GM23338 (cell line): ENCODE data around the gene OPRL1. TPM values are rescaled to one million over a fixed set of nuclear protein-coding genes. Genes with fewer than 3 reads are reported as not detected.

Source experiments
- ATAC-seq: fragments of 200-7000 bp; cut with Tn5 transposase; 3 replicates; pipeline ENCODE4 v1.9.1; 2020
- DNase-seq: peaks from one replicate; pipeline ENCODE4 v3.0.0-alpha.2; 2015; ENCODE audit warnings: low spot score
- H2AFZ ChIP-seq: fragments of 200-600 bp; sonication (generic); 2 replicates; pipeline ENCODE4 v1.8.0; 2016; ENCODE audit warnings: antibody characterized with exemption, mild to moderate bottlenecking, moderate library complexity
- H3F3A ChIP-seq: fragments of 200-600 bp; sonication (generic); replicated peaks from 2 replicates; pipeline ENCODE4 v1.8.0; 2017; ENCODE audit warnings: antibody characterized with exemption, mixed run types, low read depth
- H3K27ac ChIP-seq: fragments of 200-600 bp; sonication (generic); 2 replicates; pipeline ENCODE4 v1.6.1; 2016; ENCODE audit warnings: low read depth
- H3K27me3 ChIP-seq: fragments of 200-600 bp; sonication (generic); 2 replicates; pipeline ENCODE4 v1.8.0; 2016; ENCODE audit warnings: mild to moderate bottlenecking, mixed run types, moderate library complexity; ENCODE audit not compliant: insufficient read depth
- H3K36me3 ChIP-seq: fragments of 200-600 bp; sonication (generic); 2 replicates; pipeline ENCODE4 v1.8.0; 2016; ENCODE audit warnings: mild to moderate bottlenecking; ENCODE audit not compliant: insufficient read depth
- H3K4me1 ChIP-seq: fragments of 200-600 bp; sonication (generic); 2 replicates; pipeline ENCODE4 v1.8.0; 2016; ENCODE audit warnings: mild to moderate bottlenecking, moderate library complexity; ENCODE audit not compliant: insufficient read depth
- H3K4me2 ChIP-seq: fragments of 200-600 bp; sonication (generic); 2 replicates; pipeline ENCODE4 v1.7.1; 2017; ENCODE audit warnings: mixed run types
- H3K4me3 ChIP-seq: fragments of 200-600 bp; sonication (generic); 2 replicates; pipeline ENCODE4 v1.6.1; 2016; ENCODE audit warnings: mixed run types
- H3K79me2 ChIP-seq: fragments of 200-600 bp; sonication (generic); replicated peaks from 2 replicates; pipeline ENCODE4 v1.8.0; 2017; ENCODE audit warnings: mild to moderate bottlenecking; ENCODE audit not compliant: insufficient read depth
- H3K9me2 ChIP-seq: fragments of 200-600 bp; sonication (generic); 2 replicates; pipeline ENCODE4 v1.8.0; 2017; ENCODE audit not compliant: insufficient read depth
- H4K20me1 ChIP-seq: fragments of 200-600 bp; sonication (generic); replicated peaks from 2 replicates; pipeline ENCODE4 v1.8.0; 2017; ENCODE audit warnings: mild to moderate bottlenecking; ENCODE audit not compliant: insufficient read depth
- H3K27ac Mint-ChIP-seq: 2 replicates; pipeline ENCODE4 v1.8.0; 2020; ENCODE audit warnings: inconsistent platforms, mild to moderate bottlenecking, moderate library complexity, mixed read lengths
- H3K27me3 Mint-ChIP-seq: 3 replicates; pipeline ENCODE4 v1.8.0; 2022; ENCODE audit warnings: low read depth, mild to moderate bottlenecking, moderate library complexity, mixed read lengths, inconsistent platforms; ENCODE audit not compliant: insufficient read depth, poor library complexity
- H3K36me3 Mint-ChIP-seq: 3 replicates; pipeline ENCODE4 v1.8.0; 2021; ENCODE audit warnings: low read depth, mild to moderate bottlenecking, inconsistent platforms, moderate library complexity, mixed read lengths
- H3K4me1 Mint-ChIP-seq: 3 replicates; pipeline ENCODE4 v1.8.0; 2020; ENCODE audit warnings: mild to moderate bottlenecking, inconsistent platforms, mixed read lengths
- H3K4me3 Mint-ChIP-seq: 3 replicates; pipeline ENCODE4 v1.8.0; 2021; ENCODE audit warnings: moderate library complexity, mild to moderate bottlenecking, inconsistent platforms, mixed read lengths
- H3K9me3 Mint-ChIP-seq: 3 replicates; pipeline ENCODE4 v1.8.0; 2020; ENCODE audit warnings: moderate library complexity, mild to moderate bottlenecking, inconsistent platforms, mixed read lengths
- CREB1 ChIP-seq: fragments of 250-450 bp; sonication (Bioruptor Pico); IDR thresholded peaks from 2 replicates; pipeline ENCODE4 v1.5.0; 2020; ENCODE audit warnings: low read depth, mild to moderate bottlenecking, moderate library complexity
- EZH2phosphoT487 ChIP-seq: fragments of 200-600 bp; sonication (generic); IDR thresholded peaks from one replicate; pipeline ENCODE4 v1.8.1; 2018; ENCODE audit warnings: antibody characterized with exemption; ENCODE audit not compliant: unreplicated experiment
- NANOG ChIP-seq: IDR thresholded peaks from 2 replicates; pipeline ENCODE4 v1.6.1; 2016; ENCODE audit warnings: antibody characterized with exemption, borderline replicate concordance
- STAT1 ChIP-seq: IDR thresholded peaks from one replicate; pipeline ENCODE4 v1.6.1; 2016; ENCODE audit warnings: antibody characterized with exemption; ENCODE audit not compliant: unreplicated experiment
- ZNF331 ChIP-seq: fragments of 250-450 bp; sonication (Bioruptor Pico); IDR thresholded peaks from 2 replicates; pipeline ENCODE4 v1.5.0; 2020; ENCODE audit warnings: low read depth, mild to moderate bottlenecking, moderate library complexity
- polyA plus RNA-seq: library from polyadenylated mRNA; unstranded; fragments of >200 nt; fragmentation: Nextera tagmentation; extraction: Ambion mirVana; gene quantifications from 2 replicates; pipeline ENCODE4 v1.2.1, GENCODE V29; 2016
- total RNA-seq: library from RNA; depleted of rRNA; stranded (reverse); fragments of >200 nt; shearing (Covaris generic); gene quantifications from 2 replicates; pipeline ENCODE4 v1.2.3, GENCODE V29; 2014
- TF ChIP-seq, protein P1 (sequence below), 2 experiments: fragments of 200-600 bp in 1 of 2; sonication (generic) in 1 of 2; conservative IDR thresholded peaks; 2 replicates each; pipeline versions ENCODE4 v1.5.1 to v1.6.1; 2016 to 2017; ENCODE audit warnings: antibody characterized with exemption in 2 of 2, low read depth in 2 of 2, mild to moderate bottlenecking in 2 of 2, moderate library complexity in 1 of 2
- TF ChIP-seq, protein P2 (sequence below): IDR thresholded peaks from one replicate; pipeline ENCODE4 v1.6.1; 2018; ENCODE audit warnings: antibody characterized with exemption; ENCODE audit not compliant: unreplicated experiment
- TF ChIP-seq, protein P3 (sequence below): fragments of 250-450 bp; sonication (Bioruptor Pico); IDR thresholded peaks from 2 replicates; pipeline ENCODE4 v1.5.0; 2020; ENCODE audit warnings: mild to moderate bottlenecking, moderate library complexity

The OPRL1 gene
- total and polyA plus RNA-seq, 2 experiments from 2014 or later = 0.27 to 1.1 TPM

DNA sequence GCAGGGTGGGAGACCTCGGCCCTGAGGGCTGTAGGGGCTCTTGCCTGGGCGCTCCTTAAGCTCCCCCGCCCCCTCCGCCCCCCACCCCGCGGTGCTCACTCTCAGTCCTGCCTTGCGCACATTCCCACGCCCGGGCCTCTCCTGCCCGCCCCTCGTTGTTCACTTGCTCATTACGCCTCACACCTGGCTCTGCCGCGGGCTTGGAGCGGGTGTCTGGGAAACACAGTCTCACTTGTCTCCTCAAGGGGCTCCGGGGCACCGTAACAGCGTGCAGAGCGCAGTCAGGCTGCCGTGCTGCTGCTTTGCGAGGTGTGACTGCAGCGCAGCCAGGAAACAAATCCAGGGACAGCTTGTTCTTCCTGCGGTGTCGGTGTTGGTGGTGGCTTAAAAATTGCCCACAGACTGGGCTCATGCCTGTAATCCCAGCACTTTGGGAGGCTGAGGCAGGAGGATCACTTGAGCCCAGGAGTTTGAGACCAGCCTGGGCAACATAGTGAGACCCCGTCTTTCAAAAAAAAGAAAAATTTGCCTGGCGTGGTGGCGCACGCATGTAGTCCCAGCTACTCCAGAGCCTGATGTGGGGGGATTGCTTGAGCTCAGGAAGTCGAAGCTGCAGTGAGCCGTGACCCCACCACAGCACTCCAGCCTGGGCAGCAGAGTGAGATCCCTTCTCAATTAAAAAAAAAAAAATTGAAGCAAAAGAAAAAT, 22.9 kb downstream of the OPRL1 start:
- no peak overlapping the region for H3K27ac ChIP-seq
- Mint-ChIP-seq H3K27ac (no peak overlapping the region), H3K4me3 (peak overlapping the region; percentile 71), H3K4me1 (peaks cover 11% of the 10 kb centered on the region), H3K9me3 (peaks cover 5% of the 10 kb centered on the region; the same call in 2 of the 3 replicates), H3K36me3 (no peaks in the 10 kb centered on the region; the same call in 2 of the 3 replicates), H3K27me3 (peaks cover 31% of the 10 kb centered on the region)
- H3K79me2 ChIP-seq = no peaks in the 10 kb centered on the region
- no peak for TF ChIP-seq NANOG
- peak; percentile 66 for ATAC-seq
- DNase-seq = peak; percentile 84
- peaks cover 7% of the 10 kb centered on the region for H3F3A ChIP-seq
- H3K4me2 ChIP-seq = peak overlapping the region; percentile 81
- no peaks in the 10 kb centered on the region for H4K20me1 ChIP-seq
- H3K4me3 ChIP-seq = peak overlapping the region; percentile 69
- peaks cover 17% of the 10 kb centered on the region for H3K27me3 ChIP-seq
- no peaks in the 10 kb centered on the region for H3K4me1 ChIP-seq
- H3K9me2 ChIP-seq = no peaks in the 10 kb centered on the region
- peak overlapping the region; percentile 99 for H2AFZ ChIP-seq
- H3K36me3 ChIP-seq = no peaks in the 10 kb centered on the region

DNA sequence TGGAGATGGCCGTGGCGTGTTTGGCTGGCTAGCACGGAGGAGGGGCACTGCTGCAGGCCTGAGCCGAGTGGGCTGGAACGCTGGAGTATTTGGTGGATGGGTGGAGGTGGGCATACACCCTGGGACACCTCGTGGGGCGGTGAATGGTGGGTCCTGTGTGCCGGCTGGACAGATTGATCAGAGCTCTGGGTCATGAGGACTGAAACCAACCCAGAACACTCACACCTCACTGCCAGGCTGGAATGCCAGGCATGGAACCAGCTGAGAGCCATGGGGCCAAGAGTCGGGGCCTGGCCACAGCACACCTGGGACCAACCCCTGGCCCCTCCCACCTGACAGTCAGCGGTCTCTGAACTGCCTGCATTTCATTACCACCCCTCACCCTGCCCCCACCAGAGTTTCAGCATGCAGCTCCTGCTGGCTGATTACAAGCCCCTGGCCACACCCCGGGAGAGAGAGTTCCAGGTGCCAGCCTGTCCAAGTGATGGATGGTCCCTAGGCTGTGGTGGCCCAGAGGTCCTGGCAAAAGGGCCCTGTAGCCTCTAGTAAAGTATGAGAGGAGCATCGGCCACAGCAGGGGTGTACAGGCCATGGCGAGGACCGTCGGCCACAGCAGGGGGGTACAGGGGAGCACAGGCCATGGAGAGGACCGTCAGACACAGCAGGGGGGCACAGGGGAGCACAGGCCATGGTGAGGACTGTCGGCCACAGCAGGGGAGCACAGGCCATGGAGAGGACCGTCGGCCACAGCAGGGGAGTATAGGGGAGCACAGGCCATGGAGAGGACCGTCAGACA, 24.2 kb downstream of the OPRL1 start:
- Mint-ChIP-seq H3K27ac (no peak overlapping the region), H3K4me1 (peaks cover 11% of the 10 kb centered on the region), H3K27me3 (peaks cover 24% of the 10 kb centered on the region), H3K36me3 (no peaks in the 10 kb centered on the region; the same call in 2 of the 3 replicates), H3K9me3 (peaks cover 5% of the 10 kb centered on the region; the same call in 2 of the 3 replicates), H3K4me3 (peak overlapping the region; percentile 3; the same call in 1 of the 3 replicates)
- Histone ChIP-seq H3K9me2 (no peaks in the 10 kb centered on the region), H3K36me3 (no peaks in the 10 kb centered on the region), H3K4me2 (no peak overlapping the region), H2AFZ (no peak overlapping the region), H3F3A (peaks cover 7% of the 10 kb centered on the region), H4K20me1 (no peaks in the 10 kb centered on the region), H3K27me3 (peaks cover 17% of the 10 kb centered on the region), H3K4me1 (no peaks in the 10 kb centered on the region), H3K27ac (no peak overlapping the region), H3K4me3 (no peak overlapping the region), H3K79me2 (no peaks in the 10 kb centered on the region)
- peak; percentile 19 for DNase-seq
- ATAC-seq = no peak
- TF ChIP-seq, protein P1, sequence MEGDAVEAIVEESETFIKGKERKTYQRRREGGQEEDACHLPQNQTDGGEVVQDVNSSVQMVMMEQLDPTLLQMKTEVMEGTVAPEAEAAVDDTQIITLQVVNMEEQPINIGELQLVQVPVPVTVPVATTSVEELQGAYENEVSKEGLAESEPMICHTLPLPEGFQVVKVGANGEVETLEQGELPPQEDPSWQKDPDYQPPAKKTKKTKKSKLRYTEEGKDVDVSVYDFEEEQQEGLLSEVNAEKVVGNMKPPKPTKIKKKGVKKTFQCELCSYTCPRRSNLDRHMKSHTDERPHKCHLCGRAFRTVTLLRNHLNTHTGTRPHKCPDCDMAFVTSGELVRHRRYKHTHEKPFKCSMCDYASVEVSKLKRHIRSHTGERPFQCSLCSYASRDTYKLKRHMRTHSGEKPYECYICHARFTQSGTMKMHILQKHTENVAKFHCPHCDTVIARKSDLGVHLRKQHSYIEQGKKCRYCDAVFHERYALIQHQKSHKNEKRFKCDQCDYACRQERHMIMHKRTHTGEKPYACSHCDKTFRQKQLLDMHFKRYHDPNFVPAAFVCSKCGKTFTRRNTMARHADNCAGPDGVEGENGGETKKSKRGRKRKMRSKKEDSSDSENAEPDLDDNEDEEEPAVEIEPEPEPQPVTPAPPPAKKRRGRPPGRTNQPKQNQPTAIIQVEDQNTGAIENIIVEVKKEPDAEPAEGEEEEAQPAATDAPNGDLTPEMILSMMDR (conservative IDR thresholded peaks at IDR 0.05; ENCODE audit: low read depth in 2 of 2) = no peak
- no peak for TF ChIP-seq ZNF331 (CRISPR knock-in tag)
- TF ChIP-seq, protein P2, sequence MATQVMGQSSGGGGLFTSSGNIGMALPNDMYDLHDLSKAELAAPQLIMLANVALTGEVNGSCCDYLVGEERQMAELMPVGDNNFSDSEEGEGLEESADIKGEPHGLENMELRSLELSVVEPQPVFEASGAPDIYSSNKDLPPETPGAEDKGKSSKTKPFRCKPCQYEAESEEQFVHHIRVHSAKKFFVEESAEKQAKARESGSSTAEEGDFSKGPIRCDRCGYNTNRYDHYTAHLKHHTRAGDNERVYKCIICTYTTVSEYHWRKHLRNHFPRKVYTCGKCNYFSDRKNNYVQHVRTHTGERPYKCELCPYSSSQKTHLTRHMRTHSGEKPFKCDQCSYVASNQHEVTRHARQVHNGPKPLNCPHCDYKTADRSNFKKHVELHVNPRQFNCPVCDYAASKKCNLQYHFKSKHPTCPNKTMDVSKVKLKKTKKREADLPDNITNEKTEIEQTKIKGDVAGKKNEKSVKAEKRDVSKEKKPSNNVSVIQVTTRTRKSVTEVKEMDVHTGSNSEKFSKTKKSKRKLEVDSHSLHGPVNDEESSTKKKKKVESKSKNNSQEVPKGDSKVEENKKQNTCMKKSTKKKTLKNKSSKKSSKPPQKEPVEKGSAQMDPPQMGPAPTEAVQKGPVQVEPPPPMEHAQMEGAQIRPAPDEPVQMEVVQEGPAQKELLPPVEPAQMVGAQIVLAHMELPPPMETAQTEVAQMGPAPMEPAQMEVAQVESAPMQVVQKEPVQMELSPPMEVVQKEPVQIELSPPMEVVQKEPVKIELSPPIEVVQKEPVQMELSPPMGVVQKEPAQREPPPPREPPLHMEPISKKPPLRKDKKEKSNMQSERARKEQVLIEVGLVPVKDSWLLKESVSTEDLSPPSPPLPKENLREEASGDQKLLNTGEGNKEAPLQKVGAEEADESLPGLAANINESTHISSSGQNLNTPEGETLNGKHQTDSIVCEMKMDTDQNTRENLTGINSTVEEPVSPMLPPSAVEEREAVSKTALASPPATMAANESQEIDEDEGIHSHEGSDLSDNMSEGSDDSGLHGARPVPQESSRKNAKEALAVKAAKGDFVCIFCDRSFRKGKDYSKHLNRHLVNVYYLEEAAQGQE = no peak
- TF ChIP-seq, protein P3, sequence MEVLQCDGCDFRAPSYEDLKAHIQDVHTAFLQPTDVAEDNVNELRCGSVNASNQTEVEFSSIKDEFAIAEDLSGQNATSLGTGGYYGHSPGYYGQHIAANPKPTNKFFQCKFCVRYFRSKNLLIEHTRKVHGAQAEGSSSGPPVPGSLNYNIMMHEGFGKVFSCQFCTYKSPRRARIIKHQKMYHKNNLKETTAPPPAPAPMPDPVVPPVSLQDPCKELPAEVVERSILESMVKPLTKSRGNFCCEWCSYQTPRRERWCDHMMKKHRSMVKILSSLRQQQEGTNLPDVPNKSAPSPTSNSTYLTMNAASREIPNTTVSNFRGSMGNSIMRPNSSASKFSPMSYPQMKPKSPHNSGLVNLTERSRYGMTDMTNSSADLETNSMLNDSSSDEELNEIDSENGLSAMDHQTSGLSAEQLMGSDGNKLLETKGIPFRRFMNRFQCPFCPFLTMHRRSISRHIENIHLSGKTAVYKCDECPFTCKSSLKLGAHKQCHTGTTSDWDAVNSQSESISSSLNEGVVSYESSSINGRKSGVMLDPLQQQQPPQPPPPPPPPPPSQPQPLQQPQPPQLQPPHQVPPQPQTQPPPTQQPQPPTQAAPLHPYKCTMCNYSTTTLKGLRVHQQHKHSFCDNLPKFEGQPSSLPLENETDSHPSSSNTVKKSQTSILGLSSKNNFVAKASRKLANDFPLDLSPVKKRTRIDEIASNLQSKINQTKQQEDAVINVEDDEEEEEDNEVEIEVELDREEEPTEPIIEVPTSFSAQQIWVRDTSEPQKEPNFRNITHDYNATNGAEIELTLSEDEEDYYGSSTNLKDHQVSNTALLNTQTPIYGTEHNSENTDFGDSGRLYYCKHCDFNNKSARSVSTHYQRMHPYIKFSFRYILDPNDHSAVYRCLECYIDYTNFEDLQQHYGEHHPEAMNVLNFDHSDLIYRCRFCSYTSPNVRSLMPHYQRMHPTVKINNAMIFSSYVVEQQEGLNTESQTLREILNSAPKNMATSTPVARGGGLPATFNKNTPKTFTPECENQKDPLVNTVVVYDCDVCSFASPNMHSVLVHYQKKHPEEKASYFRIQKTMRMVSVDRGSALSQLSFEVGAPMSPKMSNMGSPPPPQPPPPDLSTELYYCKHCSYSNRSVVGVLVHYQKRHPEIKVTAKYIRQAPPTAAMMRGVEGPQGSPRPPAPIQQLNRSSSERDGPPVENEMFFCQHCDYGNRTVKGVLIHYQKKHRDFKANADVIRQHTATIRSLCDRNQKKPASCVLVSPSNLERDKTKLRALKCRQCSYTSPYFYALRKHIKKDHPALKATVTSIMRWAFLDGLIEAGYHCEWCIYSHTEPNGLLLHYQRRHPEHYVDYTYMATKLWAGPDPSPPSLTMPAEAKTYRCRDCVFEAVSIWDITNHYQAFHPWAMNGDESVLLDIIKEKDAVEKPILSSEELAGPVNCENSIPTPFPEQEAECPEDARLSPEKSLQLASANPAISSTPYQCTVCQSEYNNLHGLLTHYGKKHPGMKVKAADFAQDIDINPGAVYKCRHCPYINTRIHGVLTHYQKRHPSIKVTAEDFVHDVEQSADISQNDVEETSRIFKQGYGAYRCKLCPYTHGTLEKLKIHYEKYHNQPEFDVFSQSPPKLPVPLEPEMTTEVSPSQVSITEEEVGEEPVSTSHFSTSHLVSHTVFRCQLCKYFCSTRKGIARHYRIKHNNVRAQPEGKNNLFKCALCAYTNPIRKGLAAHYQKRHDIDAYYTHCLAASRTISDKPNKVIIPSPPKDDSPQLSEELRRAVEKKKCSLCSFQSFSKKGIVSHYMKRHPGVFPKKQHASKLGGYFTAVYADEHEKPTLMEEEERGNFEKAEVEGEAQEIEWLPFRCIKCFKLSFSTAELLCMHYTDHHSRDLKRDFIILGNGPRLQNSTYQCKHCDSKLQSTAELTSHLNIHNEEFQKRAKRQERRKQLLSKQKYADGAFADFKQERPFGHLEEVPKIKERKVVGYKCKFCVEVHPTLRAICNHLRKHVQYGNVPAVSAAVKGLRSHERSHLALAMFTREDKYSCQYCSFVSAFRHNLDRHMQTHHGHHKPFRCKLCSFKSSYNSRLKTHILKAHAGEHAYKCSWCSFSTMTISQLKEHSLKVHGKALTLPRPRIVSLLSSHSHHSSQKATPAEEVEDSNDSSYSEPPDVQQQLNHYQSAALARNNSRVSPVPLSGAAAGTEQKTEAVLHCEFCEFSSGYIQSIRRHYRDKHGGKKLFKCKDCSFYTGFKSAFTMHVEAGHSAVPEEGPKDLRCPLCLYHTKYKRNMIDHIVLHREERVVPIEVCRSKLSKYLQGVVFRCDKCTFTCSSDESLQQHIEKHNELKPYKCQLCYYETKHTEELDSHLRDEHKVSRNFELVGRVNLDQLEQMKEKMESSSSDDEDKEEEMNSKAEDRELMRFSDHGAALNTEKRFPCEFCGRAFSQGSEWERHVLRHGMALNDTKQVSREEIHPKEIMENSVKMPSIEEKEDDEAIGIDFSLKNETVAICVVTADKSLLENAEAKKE (CRISPR knock-in tag) = no peak
- no peak for TF ChIP-seq EZH2phosphoT487
- TF ChIP-seq CREB1 (CRISPR knock-in tag) = no peak
- no peak for TF ChIP-seq STAT1
